ES-I3 (cell line): ENCODE data around the gene TMUB1.
"Not testable (repeated sequence)": the region's sequence is repeated elsewhere in the genome, so short reads cannot be mapped to it uniquely, and the experiment has no call there.

Experiments
- H3K36me3 ChIP-seq: 2 replicates; pipeline ENCODE4 v1.6.1; 2013; ENCODE audit warnings: mild to moderate bottlenecking, low read length, control low read depth, moderate library complexity; ENCODE audit not compliant: insufficient read depth
- H3K4me1 ChIP-seq: 2 replicates; pipeline ENCODE4 v1.6.1; 2013; ENCODE audit warnings: mild to moderate bottlenecking, control low read depth, low read length; ENCODE audit not compliant: insufficient read depth
- H3K9ac ChIP-seq: 2 replicates; pipeline ENCODE4 v1.6.1; 2013; ENCODE audit warnings: low read depth, mild to moderate bottlenecking, low read length, moderate library complexity
- H3K9me3 ChIP-seq: 2 replicates; pipeline ENCODE4 v1.6.1; 2013; ENCODE audit warnings: mild to moderate bottlenecking, low read length, moderate library complexity; ENCODE audit not compliant: control insufficient read depth, insufficient read depth

The TMUB1 gene

DNA sequence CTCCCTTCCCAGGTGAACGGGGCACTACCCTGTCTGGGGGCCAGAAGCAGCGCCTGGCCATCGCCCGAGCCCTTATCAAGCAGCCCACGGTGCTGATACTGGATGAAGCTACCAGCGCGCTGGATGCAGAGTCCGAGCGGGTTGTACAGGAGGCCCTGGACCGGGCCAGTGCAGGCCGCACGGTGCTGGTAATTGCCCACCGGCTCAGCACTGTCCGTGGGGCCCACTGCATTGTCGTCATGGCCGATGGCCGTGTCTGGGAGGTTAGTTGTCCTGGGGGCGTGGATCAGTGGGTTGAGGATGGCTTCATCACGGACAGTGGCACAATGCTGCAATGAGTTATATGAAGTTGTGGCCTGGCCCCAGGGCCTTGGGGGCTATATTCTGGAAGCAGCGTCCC, 39.3 kb downstream of the TMUB1 start:
- H3K4me1 ChIP-seq: peaks cover 8% of the 10 kb centered on the region; the same call in 1 of the 2 replicates
- no peaks in the 10 kb centered on the region; the same call in 1 of the 2 replicates for H3K36me3 ChIP-seq
- no peak overlapping the region for H3K9ac ChIP-seq
- no peaks in the 10 kb centered on the region for H3K9me3 ChIP-seq

DNA sequence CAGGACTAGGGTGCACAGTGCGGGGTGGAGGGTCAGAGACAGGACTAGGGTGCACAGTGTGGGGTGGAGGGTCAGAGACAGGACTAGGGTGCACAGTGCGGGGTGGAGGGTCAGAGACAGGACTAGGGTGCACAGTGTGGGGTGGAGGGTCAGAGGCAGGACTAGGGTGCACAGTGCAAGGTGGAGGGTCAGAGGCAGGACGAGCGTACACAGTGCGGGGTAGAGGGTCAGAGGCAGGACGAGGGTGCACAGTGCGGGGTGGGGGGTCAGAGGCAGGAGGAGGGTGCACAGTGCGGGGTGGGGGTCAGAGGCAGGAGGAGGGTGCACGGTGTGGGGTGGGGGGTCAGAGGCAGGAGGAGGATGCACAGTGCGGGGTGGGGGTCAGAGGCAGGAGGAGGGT, 39.8 kb downstream of the TMUB1 start:
- not testable (repeated sequence) for H3K36me3 ChIP-seq, H3K9me3 ChIP-seq, H3K9ac ChIP-seq
- H3K4me1 ChIP-seq: peaks cover 13% of the 10 kb centered on the region

DNA sequence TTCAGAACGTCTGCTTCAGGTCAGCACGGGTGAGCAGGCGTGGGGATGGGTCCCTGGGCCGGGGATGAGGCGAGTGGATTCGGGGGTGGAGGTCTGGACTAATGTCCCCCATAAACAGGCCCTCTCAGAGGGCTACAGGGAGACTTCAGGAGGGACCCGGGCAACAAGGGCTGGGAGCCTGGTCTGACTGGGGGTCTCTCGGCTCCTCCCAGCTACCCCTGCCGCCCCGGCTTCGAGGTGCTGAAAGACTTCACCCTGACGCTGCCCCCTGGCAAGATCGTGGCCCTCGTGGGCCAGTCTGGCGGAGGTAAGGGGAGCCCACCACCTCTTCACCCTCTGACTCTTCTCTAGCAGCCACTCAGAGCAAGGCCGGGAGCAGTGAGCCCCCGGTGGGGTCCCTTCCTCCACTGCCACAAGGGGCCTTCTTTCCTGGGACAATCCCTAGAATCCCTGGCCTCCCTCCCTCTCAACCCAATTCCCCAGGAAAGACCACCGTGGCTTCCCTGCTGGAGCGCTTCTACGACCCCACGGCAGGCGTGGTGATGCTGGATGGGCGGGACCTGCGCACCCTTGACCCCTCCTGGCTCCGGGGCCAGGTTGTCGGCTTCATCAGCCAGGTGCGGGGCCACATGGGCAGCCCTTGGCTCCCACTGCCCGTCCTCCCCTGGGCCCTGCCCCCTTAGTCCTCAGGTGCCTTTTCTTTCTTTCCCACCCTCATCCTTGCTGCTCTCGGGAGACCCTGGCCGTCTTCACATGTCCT, 42.5 kb downstream of the TMUB1 start:
- Histone ChIP-seq H3K4me1 (peaks cover 13% of the 10 kb centered on the region), H3K9ac (no peak overlapping the region), H3K36me3 (no peaks in the 10 kb centered on the region; the same call in 1 of the 2 replicates), H3K9me3 (no peaks in the 10 kb centered on the region)

DNA sequence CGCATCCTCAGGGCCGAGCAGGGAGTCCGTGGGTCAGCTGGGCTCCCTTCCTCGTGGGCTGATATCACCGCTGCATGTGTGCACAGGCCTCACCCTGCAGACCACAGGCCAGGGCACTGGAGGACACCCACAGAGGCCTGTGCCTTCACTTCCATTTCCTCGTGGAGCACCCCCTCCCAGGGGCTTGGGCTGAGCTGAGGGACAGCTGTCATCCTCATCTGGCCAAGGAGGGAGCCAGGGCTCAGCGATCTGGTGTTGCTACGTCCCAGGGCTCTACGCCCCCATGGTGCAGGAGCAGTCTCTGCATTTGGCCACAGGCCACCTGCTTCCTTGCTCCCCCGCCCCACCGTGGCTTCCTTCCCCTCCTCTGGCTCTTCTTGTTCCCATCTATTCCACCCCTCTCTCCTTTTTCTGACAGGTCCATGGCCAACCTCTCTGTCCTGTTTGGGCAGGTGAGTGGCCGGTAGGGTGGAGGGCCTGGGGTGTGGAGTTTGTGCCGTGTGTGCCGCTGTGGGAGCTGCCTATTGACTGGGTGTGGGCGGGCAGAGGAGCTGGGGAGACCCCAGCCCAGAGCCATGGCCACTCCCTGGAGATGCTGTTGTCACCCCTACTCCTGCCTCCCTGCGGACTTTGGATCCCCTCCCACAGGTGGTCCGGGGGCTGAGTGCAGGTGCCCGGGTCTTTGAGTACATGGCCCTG, 43.3 kb downstream of the TMUB1 start:
- peaks cover 13% of the 10 kb centered on the region for H3K4me1 ChIP-seq
- no peaks in the 10 kb centered on the region for H3K9me3 ChIP-seq
- no peaks in the 10 kb centered on the region; the same call in 1 of the 2 replicates for H3K36me3 ChIP-seq
- H3K9ac ChIP-seq: no peak overlapping the region

DNA sequence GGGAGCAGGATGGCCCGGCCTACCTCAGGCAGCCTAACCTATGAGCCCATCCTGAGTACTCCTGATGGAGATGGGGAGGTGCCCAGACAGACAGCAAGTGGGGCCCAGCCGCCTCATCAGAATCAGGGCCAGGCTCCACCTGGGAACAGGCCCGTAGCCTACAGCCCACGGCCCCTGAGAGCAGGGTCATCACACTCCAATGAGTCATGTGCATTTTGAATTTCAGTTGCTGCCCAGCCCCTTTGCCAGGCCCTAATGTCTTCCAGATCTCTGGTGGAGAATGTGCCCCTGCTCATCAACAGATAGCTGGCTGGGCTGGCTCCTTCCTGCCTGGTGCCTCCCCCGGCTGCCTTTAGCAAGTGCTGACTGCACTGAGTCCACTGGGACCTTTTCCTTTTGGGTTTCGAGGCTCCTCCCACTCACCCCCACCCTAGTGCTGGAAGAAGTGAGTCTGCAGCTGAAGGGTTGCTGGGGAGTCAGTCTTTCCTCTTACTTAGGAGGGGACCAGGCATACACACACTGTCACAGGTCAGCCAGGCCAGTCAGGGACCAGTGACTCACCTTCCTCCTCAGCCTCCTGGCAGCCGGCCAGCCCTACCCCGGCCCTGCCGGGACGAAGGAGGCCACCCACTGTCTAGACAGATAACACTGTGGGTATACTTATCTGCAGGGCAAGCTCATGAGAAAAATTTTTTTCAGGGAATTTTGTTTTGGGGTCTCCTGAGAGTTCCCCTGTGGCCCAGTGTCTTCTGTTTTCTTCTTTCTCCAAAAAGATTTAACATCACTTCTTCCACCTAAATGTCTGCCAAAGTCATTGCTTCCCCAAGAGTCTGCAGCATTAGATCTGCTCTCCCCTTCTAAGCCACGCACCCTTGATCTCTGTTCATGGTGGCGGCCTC, 44.1 kb downstream of the TMUB1 start:
- Histone ChIP-seq H3K9me3 (no peaks in the 10 kb centered on the region), H3K9ac (no peak overlapping the region), H3K36me3 (no peaks in the 10 kb centered on the region; the same call in 1 of the 2 replicates), H3K4me1 (peaks cover 13% of the 10 kb centered on the region)

DNA sequence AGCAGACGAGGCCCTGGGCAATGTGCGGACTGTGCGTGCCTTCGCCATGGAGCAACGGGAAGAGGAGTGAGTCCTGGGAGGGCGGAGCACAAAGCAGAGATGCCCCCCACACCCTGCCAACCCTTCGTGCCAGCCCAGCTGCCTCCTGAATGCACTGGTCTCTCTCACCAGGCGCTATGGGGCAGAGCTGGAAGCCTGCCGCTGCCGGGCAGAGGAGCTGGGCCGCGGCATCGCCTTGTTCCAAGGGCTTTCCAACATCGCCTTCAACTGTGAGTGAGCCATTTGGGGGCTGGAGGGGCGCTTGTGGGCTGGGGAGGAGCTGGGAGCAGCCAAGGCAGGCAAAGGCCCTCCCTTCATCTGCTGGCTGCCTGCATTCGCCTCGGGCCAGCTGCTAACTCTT, 47.4 kb downstream of the TMUB1 start:
- Histone ChIP-seq H3K4me1 (peaks cover 13% of the 10 kb centered on the region), H3K9me3 (no peaks in the 10 kb centered on the region), H3K36me3 (no peaks in the 10 kb centered on the region), H3K9ac (no peak overlapping the region)

DNA sequence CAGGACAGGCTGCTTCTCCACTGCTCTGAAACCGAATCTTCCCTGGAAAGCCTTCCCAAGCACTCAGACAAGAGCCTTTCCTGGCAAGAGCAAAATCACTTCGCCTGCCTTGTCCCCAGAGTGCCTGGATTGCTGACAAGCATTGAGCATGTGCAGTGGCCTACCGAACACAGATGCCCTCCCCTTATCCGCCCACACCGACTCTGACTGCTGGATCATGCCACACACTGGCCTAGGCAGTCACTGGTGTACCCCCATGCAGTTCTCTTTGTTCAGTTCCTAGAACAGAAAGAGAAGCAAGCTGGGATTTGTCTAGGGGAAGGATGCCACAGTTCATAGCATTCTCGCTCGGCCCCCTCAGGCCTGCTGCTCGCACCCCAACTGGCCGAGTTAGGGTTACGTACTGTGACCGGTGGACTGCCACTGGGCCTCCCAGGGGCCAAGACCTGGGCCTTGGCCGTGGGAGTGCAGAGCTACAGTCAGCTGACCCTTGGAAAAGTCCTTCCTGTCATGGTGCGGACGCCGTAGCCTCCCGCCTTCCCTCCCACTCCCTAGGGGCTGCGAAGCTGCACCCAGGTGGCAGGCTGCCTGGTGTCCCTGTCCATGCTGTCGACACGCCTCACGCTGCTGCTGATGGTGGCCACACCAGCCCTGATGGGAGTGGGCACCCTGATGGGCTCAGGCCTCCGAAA, 48.1 kb downstream of the TMUB1 start:
- Histone ChIP-seq H3K9ac (no peak overlapping the region), H3K36me3 (no peaks in the 10 kb centered on the region), H3K4me1 (peaks cover 13% of the 10 kb centered on the region), H3K9me3 (no peaks in the 10 kb centered on the region)

DNA sequence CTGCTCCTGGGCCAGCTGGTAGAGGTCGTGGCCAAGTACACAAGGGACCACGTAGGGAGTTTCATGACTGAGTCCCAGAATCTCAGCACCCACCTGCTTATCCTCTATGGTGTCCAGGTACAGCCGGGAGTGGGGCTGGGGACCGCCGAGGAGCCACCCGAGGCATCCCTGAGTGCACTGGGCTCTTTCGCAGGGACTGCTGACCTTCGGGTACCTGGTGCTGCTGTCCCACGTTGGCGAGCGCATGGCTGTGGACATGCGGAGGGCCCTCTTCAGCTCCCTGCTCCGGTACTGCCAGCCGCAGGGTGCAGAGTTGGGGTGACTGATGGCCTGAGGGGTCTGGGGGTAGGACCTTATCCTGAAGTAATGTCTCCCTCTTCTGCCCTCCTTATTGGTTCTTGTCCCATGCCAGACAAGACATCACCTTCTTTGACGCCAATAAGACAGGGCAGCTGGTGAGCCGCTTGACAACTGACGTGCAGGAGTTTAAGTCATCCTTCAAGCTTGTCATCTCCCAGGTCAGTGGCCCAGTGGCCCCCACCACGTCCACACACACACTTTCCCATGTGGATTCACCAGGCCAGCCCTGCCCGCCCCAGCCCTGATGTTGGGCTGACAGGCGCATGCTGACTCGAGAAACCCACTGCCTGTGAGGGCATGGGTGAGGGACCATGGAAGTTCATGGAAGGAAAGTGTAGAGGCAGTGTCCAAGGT, 48.8 kb downstream of the TMUB1 start:
- Histone ChIP-seq H3K4me1 (peaks cover 8% of the 10 kb centered on the region), H3K9ac (no peak overlapping the region), H3K36me3 (no peaks in the 10 kb centered on the region), H3K9me3 (no peaks in the 10 kb centered on the region)

DNA sequence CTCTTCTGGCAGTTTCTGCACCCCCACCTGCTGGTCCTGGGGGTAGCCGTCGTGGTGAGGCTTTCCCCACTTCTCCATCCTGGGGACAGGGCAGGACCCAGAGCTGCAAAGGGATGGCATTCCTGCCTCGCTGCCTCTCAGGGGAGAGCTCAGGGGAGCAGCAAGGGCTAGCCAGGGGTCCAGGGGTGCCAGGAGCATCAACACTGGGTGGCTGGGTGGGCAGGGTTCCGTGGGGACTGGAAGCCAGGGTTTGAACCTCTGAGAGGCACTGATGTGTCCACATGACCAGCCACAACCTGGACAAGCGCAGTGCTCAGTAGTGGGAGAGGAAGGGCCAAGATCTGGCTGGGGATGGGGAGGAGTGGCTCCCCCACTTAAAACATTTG, 49.4 kb downstream of the TMUB1 start:
- Histone ChIP-seq H3K36me3 (no peaks in the 10 kb centered on the region), H3K4me1 (peaks cover 4% of the 10 kb centered on the region), H3K9me3 (no peaks in the 10 kb centered on the region), H3K9ac (no peak overlapping the region)

DNA sequence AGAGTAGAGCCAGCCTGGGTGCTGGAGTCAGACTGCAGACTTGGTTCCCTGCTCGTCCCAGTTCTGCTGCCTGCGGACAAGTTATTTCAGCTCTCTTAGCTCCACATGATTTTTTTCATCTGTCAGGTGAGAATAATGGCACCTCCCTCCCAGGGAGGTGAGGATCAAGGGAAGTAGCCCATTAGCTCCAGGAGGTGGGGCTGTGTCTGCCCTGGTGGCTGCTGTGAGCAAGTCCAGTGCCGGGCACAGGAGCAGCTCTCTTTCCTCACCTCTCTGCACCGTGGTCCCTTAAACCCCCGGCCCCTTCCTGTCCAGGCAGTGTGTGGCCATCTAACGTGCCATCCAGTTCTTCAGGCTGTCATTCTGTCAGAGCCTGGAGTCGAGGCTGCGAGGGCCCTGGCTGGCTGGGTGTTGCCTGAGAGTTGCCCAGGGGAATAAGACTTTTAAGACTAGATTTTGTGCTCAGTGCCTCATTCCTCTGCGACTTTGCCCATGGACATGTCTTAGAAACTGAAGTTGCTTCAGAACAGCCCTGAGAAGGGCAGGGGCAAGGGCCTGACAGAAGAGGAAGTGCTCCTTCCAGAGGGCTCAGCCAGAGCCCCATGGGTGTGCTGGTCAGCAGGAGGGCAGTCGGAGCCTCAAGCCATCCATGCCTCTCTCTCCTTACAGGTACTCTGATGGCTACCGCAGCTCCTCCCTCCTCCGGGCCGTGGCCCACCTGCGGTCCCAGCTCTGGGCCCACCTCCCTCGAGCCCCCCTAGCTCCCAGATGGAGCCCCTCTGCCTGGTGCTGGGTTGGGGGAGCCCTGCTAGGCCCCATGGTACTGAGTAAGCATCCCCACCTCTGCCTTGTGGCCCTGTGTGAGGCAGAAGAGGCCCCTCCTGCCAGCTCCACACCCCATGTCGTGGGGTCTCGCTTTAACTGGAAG, 50.1 kb downstream of the TMUB1 start:
- Histone ChIP-seq H3K9ac (no peak overlapping the region), H3K4me1 (no peaks in the 10 kb centered on the region), H3K9me3 (no peaks in the 10 kb centered on the region), H3K36me3 (no peaks in the 10 kb centered on the region)
